NB4 (cell line): ENCODE measurements around the gene FCRL2.

Experiments used
- CTCF ChIP-seq: IDR thresholded peaks from one replicate; pipeline ENCODE4 v1.5.1; 2012; ENCODE audit warnings: low read depth, low read length
- MYC ChIP-seq: IDR thresholded peaks from 2 replicates; pipeline ENCODE4 v1.6.1; 2011; ENCODE audit warnings: low read depth, low read length
- POLR2A ChIP-seq: IDR thresholded peaks from 2 replicates; pipeline ENCODE4 v1.6.1; 2011; ENCODE audit warnings: mild to moderate bottlenecking; ENCODE audit not compliant: insufficient read length; ENCODE audit errors: extremely low read depth
- TF ChIP-seq, protein P1 (sequence below): IDR thresholded peaks from 2 replicates; pipeline ENCODE4 v1.6.1; 2011; ENCODE audit warnings: low read depth, low read length

DNA sequence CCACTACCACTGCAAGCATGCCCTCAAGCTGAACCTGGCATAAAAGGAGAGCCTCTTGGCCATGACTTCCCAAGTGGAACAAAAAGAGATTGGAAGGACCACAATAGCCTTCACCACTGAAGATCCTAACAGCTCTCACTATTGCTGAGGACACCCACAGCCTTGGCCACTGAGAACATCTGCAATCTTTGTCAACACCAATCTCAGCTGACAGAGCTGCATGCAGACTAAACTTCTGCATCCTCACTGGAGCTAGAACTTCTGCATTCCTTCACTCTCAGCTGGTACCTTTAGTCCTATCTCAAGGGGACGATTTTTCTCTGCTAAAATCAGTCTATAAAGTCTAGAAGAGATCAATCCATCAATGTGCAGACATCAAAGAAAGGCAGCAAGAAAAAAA is 8.3 kb upstream of the FCRL2 start:
- TF ChIP-seq POLR2A (no peak), CTCF (no peak), MYC (no peak)
- TF ChIP-seq, protein P1, sequence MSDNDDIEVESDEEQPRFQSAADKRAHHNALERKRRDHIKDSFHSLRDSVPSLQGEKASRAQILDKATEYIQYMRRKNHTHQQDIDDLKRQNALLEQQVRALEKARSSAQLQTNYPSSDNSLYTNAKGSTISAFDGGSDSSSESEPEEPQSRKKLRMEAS, result no peak
